Epithelial cell of esophagus (primary cell): ENCODE measurements around the gene GABBR1.

Experiments
- DNase-seq: peaks from one replicate; pipeline ENCODE4 v3.0.0; 2010; ENCODE audit warnings: low read depth
- H3K4me3 ChIP-seq: 2 replicates; pipeline ENCODE4 v1.5.1; 2011; ENCODE audit warnings: mild to moderate bottlenecking, low read length, control low read depth
- TF ChIP-seq, protein P1 (sequence below): IDR thresholded peaks from 2 replicates; pipeline ENCODE4 v1.5.1; 2011; ENCODE audit warnings: low read depth, mild to moderate bottlenecking, low read length, control low read depth, inconsistent platforms; ENCODE audit not compliant: insufficient read depth; ENCODE audit errors: missing control alignments

Gene GABBR1

GRCh38 chr6:29516108-29516507 is 116.9 kb downstream of the GABBR1 start:
- TF ChIP-seq, protein P1, sequence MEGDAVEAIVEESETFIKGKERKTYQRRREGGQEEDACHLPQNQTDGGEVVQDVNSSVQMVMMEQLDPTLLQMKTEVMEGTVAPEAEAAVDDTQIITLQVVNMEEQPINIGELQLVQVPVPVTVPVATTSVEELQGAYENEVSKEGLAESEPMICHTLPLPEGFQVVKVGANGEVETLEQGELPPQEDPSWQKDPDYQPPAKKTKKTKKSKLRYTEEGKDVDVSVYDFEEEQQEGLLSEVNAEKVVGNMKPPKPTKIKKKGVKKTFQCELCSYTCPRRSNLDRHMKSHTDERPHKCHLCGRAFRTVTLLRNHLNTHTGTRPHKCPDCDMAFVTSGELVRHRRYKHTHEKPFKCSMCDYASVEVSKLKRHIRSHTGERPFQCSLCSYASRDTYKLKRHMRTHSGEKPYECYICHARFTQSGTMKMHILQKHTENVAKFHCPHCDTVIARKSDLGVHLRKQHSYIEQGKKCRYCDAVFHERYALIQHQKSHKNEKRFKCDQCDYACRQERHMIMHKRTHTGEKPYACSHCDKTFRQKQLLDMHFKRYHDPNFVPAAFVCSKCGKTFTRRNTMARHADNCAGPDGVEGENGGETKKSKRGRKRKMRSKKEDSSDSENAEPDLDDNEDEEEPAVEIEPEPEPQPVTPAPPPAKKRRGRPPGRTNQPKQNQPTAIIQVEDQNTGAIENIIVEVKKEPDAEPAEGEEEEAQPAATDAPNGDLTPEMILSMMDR, result no peak
- peak; percentile 87 for DNase-seq
- no peak overlapping the region for H3K4me3 ChIP-seq

DNA sequence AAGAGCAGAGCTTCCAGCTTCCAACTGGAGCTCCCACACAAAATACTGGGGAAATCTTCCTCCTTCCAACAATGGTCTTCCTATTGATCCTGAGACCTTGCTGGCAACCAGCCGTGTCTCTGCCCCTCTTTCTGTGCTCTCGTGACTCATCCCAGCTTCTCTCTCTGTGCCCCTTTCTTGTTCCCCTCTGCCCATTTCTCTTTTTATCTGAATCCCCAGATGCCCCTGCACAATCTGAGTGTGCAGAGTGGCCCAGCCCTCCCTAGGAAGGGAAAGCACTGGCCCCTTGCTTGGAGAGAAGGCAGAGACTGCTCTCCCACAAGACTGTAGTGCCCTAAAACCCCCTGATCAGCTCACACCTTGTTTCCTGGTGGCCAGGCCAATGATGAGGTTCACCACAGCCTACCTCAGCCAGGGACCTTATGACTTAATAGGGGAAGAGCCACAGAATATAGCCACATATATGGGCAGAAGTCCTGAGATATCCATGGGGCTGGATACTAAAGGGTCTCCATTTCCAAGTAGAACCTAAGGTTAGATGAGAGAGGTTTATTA is 122.2 kb downstream of the GABBR1 start:
- DNase-seq, result no peak
- TF ChIP-seq, protein P1, result no peak
- no peak overlapping the region for H3K4me3 ChIP-seq

GRCh38 chr6:29510202-29510601 is 122.8 kb downstream of the GABBR1 start:
- no peak for DNase-seq
- TF ChIP-seq, protein P1, result no peak

More at GRCh38 chr6:29510202-29510601, 122.8 kb downstream of the GABBR1 start:
- no peak overlapping the region for H3K4me3 ChIP-seq
